ENCODE data around the gene IL1RAP. TPM values are rescaled to one million over a fixed set of nuclear protein-coding genes. Genes with fewer than 3 reads are reported as not detected.

Gene IL1RAP
- total and polyA plus RNA-seq, 8 donors, result 20.1 to 32.5 (median 21.0) TPM

DNA sequence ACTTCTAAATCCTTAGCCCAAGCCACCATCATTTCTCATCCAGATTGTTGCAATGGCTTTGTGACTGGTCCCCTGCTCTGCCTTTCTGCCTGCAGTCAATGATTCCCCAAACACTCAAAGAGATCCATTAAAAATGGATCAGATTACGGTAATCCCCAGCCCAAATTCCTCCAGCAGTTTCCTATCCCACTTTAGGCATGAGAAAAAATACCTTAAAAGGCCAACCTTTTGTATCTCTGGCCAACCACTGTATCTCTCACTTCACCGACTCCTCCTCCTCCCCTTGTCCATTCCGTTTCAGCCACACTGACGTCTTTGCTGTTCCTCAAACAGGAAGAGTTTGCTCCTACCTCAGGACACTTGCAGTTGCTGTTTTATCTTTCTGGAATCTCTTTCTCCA lies 20.9 kb upstream of the IL1RAP start:
- H3K9me3 ChIP-seq, result no peaks in the 10 kb centered on the region
- no peak overlapping the region for H3K4me3 ChIP-seq
- no peak overlapping the region for H3K27ac ChIP-seq
- TF ChIP-seq, protein P1, sequence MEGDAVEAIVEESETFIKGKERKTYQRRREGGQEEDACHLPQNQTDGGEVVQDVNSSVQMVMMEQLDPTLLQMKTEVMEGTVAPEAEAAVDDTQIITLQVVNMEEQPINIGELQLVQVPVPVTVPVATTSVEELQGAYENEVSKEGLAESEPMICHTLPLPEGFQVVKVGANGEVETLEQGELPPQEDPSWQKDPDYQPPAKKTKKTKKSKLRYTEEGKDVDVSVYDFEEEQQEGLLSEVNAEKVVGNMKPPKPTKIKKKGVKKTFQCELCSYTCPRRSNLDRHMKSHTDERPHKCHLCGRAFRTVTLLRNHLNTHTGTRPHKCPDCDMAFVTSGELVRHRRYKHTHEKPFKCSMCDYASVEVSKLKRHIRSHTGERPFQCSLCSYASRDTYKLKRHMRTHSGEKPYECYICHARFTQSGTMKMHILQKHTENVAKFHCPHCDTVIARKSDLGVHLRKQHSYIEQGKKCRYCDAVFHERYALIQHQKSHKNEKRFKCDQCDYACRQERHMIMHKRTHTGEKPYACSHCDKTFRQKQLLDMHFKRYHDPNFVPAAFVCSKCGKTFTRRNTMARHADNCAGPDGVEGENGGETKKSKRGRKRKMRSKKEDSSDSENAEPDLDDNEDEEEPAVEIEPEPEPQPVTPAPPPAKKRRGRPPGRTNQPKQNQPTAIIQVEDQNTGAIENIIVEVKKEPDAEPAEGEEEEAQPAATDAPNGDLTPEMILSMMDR (IDR thresholded peaks at IDR 0.05), result no peak
- DNase-seq (no peak), ATAC-seq (no peak)
- peaks cover 0 to 15% of the 10 kb centered on the region in 2 donors for H3K27me3 ChIP-seq
- no peaks in the 10 kb centered on the region for H3K36me3 ChIP-seq
- H3K4me1 ChIP-seq, result no peaks in the 10 kb centered on the region
- intact Hi-C loops (cut with DNase I), result no loop called here

- TF ChIP-seq, protein P1 (IDR thresholded peaks at IDR 0.05), result no peak
- H3K27ac ChIP-seq, result no peak overlapping the region
- intact Hi-C loops (cut with DNase I), result no loop called here
- peaks cover 0 to 15% of the 10 kb centered on the region in 2 donors for H3K27me3 ChIP-seq
- H3K9me3 ChIP-seq, result no peaks in the 10 kb centered on the region
- H3K36me3 ChIP-seq, result no peaks in the 10 kb centered on the region
- H3K4me3 ChIP-seq, result no peak overlapping the region
- no peak for DNase-seq
- H3K4me1 ChIP-seq, result no peaks in the 10 kb centered on the region
- no peak for ATAC-seq
Observed at GRCh38 chr3:190494907-190495306, 19.0 kb upstream of the IL1RAP start.

- no peak for DNase-seq
- no peaks in the 10 kb centered on the region for H3K36me3 ChIP-seq
- TF ChIP-seq, protein P1 (IDR thresholded peaks at IDR 0.05), result no peak
- no peak overlapping the region for H3K4me3 ChIP-seq
- no peaks in the 10 kb centered on the region for H3K9me3 ChIP-seq
- H3K27ac ChIP-seq, result no peak overlapping the region
- intact Hi-C loops (cut with DNase I), result no loop called here
- H3K4me1 ChIP-seq, result no peaks in the 10 kb centered on the region
- ATAC-seq, result no peak
- peaks cover 0 to 12% of the 10 kb centered on the region in 2 donors for H3K27me3 ChIP-seq
Observed at GRCh38 chr3:190495354-190495753, 18.5 kb upstream of the IL1RAP start.

GRCh38 chr3:190495796-190496195 lies 18.1 kb upstream of the IL1RAP start:
- no peaks in the 10 kb centered on the region for H3K36me3 ChIP-seq
- ATAC-seq (no peak), DNase-seq (no peak)
- intact Hi-C loops (cut with DNase I), result no loop called here
- TF ChIP-seq, protein P1 (IDR thresholded peaks at IDR 0.05), result no peak
- H3K27me3 ChIP-seq, result peaks cover 0 to 8% of the 10 kb centered on the region in 2 donors
- no peaks in the 10 kb centered on the region for H3K9me3 ChIP-seq
- no peaks in the 10 kb centered on the region for H3K4me1 ChIP-seq
- H3K27ac ChIP-seq, result no peak overlapping the region
- H3K4me3 ChIP-seq, result no peak overlapping the region

GRCh38 chr3:190496859-190497258 lies 17.0 kb upstream of the IL1RAP start:
- intact Hi-C loops (cut with DNase I), result no loop called here
- H3K9me3 ChIP-seq, result no peaks in the 10 kb centered on the region
- no peaks in the 10 kb centered on the region for H3K4me1 ChIP-seq
- TF ChIP-seq, protein P1 (IDR thresholded peaks at IDR 0.05), result no peak
- no peak for ATAC-seq
- no peaks in the 10 kb centered on the region for H3K36me3 ChIP-seq
- no peak for DNase-seq
- H3K4me3 ChIP-seq, result no peak overlapping the region
- H3K27me3 ChIP-seq, result no peaks in the 10 kb centered on the region
- no peak overlapping the region for H3K27ac ChIP-seq

Data from left lung (tissue), 10 donors.